Measurements from ENCODE around the gene FIGN.

FIGN gene

GRCh38 chr2:163652751-163653150 is 83.1 kb downstream of the FIGN start:
- no peaks in the 10 kb centered on the region for H3K36me3 ChIP-seq (ENCODE audit: insufficient read depth, low read length)
- no peak for DNase-seq
- no peak overlapping the region for H3K4me2 ChIP-seq (ENCODE audit: insufficient read depth, low read length)

DNA sequence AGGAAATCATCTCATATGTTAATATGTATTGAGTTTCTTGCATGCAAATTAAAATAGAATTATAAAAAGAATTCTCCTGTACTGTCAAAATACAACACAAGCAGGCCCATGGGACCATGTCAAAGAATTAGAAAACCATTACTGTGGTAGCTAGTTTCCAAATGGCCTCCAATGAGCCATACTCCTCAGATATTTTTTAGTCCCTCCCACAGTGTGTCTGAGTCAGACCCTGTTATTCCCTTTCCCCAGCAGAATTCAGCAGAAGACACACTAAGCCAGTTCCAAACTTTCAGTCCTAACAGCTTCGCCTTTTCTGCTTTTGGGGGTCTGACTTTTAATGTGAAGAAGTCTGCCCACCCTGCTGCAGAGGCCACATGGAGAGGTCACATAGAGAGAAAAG is 86.7 kb downstream of the FIGN start:
- no peaks in the 10 kb centered on the region for H3K4me1 ChIP-seq (ENCODE audit: insufficient read depth, low read length)
- H3K27ac ChIP-seq (ENCODE audit: low read length) = no peak overlapping the region
- H3K9ac ChIP-seq (ENCODE audit: low read depth, low read length) = no peak overlapping the region
- DNase-seq (no peak), ATAC-seq (ENCODE audit: insufficient read depth, low read depth) (no peak)
- TF ChIP-seq, protein P1, sequence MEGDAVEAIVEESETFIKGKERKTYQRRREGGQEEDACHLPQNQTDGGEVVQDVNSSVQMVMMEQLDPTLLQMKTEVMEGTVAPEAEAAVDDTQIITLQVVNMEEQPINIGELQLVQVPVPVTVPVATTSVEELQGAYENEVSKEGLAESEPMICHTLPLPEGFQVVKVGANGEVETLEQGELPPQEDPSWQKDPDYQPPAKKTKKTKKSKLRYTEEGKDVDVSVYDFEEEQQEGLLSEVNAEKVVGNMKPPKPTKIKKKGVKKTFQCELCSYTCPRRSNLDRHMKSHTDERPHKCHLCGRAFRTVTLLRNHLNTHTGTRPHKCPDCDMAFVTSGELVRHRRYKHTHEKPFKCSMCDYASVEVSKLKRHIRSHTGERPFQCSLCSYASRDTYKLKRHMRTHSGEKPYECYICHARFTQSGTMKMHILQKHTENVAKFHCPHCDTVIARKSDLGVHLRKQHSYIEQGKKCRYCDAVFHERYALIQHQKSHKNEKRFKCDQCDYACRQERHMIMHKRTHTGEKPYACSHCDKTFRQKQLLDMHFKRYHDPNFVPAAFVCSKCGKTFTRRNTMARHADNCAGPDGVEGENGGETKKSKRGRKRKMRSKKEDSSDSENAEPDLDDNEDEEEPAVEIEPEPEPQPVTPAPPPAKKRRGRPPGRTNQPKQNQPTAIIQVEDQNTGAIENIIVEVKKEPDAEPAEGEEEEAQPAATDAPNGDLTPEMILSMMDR (IDR thresholded peaks at IDR 0.05; ENCODE audit: borderline replicate concordance, extremely low read depth, low read length, poor library complexity, severe bottlenecking) = no peak
- TF ChIP-seq EZH2 (IDR thresholded peaks at IDR 0.05; ENCODE audit: borderline replicate concordance, low read depth, low read length, severe bottlenecking) = no peak
- no peaks in the 10 kb centered on the region for H3K36me3 ChIP-seq (ENCODE audit: insufficient read depth, low read length)
- no peak overlapping the region for H3K4me2 ChIP-seq (ENCODE audit: insufficient read depth, low read length)
- H3K4me3 ChIP-seq (ENCODE audit: low read depth in 1 of 2, low read length in 2 of 2) = no peak overlapping the region
- H3K9me3 ChIP-seq (ENCODE audit: insufficient read depth, low read length, severe bottlenecking) = no peaks in the 10 kb centered on the region
- H3K79me2 ChIP-seq (ENCODE audit: insufficient read depth, low read length) = no peaks in the 10 kb centered on the region
- H3K27me3 ChIP-seq (ENCODE audit: insufficient read depth, low read length, poor library complexity) = no peaks in the 10 kb centered on the region
- H2AFZ ChIP-seq (ENCODE audit: low read depth, low read length) = no peak overlapping the region
- no peaks in the 10 kb centered on the region for H4K20me1 ChIP-seq (ENCODE audit: insufficient read depth, low read length)

More at GRCh38 chr2:163652751-163653150, 83.1 kb downstream of the FIGN start:
- no peak for ATAC-seq (ENCODE audit: insufficient read depth, low read depth)
- H3K9ac ChIP-seq (ENCODE audit: low read depth, low read length) = no peak overlapping the region
- H3K9me3 ChIP-seq (ENCODE audit: insufficient read depth, low read length, severe bottlenecking) = no peaks in the 10 kb centered on the region
- no peaks in the 10 kb centered on the region for H3K4me1 ChIP-seq (ENCODE audit: insufficient read depth, low read length)
- H3K27me3 ChIP-seq (ENCODE audit: insufficient read depth, low read length, poor library complexity) = no peaks in the 10 kb centered on the region
- H3K27ac ChIP-seq (ENCODE audit: low read length) = no peak overlapping the region
- TF ChIP-seq, protein P1 (IDR thresholded peaks at IDR 0.05; ENCODE audit: borderline replicate concordance, extremely low read depth, low read length, poor library complexity, severe bottlenecking) = no peak
- TF ChIP-seq EZH2 (IDR thresholded peaks at IDR 0.05; ENCODE audit: borderline replicate concordance, low read depth, low read length, severe bottlenecking) = no peak
- H4K20me1 ChIP-seq (ENCODE audit: insufficient read depth, low read length) = no peaks in the 10 kb centered on the region
- no peaks in the 10 kb centered on the region for H3K79me2 ChIP-seq (ENCODE audit: insufficient read depth, low read length)
- H3K4me3 ChIP-seq (ENCODE audit: low read depth in 1 of 2, low read length in 2 of 2) = no peak overlapping the region
- no peak overlapping the region for H2AFZ ChIP-seq (ENCODE audit: low read depth, low read length)

DNA sequence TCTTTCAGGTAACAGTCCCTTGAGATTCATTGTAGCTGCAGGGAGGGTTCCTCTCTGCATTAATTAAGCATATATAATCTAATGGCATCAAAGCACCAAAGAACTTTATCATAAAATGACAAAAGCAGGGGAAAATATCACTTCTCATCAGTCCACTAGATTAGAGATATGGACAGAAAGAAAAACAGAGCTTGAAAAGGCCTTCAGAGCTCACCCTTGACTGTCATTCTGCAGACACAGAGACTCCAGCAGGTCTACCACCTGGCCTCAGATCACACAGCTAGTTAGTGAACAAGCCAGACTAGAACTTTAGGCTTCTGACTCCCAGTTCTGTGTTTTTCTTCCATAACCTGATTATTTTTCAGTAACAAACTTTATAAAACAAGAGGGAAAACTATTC is 88.5 kb downstream of the FIGN start:
- no peaks in the 10 kb centered on the region for H3K4me1 ChIP-seq (ENCODE audit: insufficient read depth, low read length)
- DNase-seq (no peak), ATAC-seq (ENCODE audit: insufficient read depth, low read depth) (no peak)
- H3K27ac ChIP-seq (ENCODE audit: low read length) = no peak overlapping the region
- no peak overlapping the region for H3K9ac ChIP-seq (ENCODE audit: low read depth, low read length)
- H2AFZ ChIP-seq (ENCODE audit: low read depth, low read length) = no peak overlapping the region
- H4K20me1 ChIP-seq (ENCODE audit: insufficient read depth, low read length) = no peaks in the 10 kb centered on the region
- H3K4me3 ChIP-seq (ENCODE audit: low read depth in 1 of 2, low read length in 2 of 2) = no peak overlapping the region
- no peaks in the 10 kb centered on the region for H3K79me2 ChIP-seq (ENCODE audit: insufficient read depth, low read length)
- no peak overlapping the region for H3K4me2 ChIP-seq (ENCODE audit: insufficient read depth, low read length)
- no peaks in the 10 kb centered on the region for H3K9me3 ChIP-seq (ENCODE audit: insufficient read depth, low read length, severe bottlenecking)
- no peaks in the 10 kb centered on the region for H3K36me3 ChIP-seq (ENCODE audit: insufficient read depth, low read length)
- no peaks in the 10 kb centered on the region for H3K27me3 ChIP-seq (ENCODE audit: insufficient read depth, low read length, poor library complexity)
- TF ChIP-seq, protein P1 (IDR thresholded peaks at IDR 0.05; ENCODE audit: borderline replicate concordance, extremely low read depth, low read length, poor library complexity, severe bottlenecking) = no peak
- TF ChIP-seq EZH2 (IDR thresholded peaks at IDR 0.05; ENCODE audit: borderline replicate concordance, low read depth, low read length, severe bottlenecking) = no peak

GRCh38 chr2:163646687-163647086 is 89.1 kb downstream of the FIGN start:
- H3K36me3 ChIP-seq (ENCODE audit: insufficient read depth, low read length) = no peaks in the 10 kb centered on the region
- H3K79me2 ChIP-seq (ENCODE audit: insufficient read depth, low read length) = no peaks in the 10 kb centered on the region
- H3K9me3 ChIP-seq (ENCODE audit: insufficient read depth, low read length, severe bottlenecking) = no peaks in the 10 kb centered on the region
- no peak for DNase-seq
- TF ChIP-seq, protein P1 (IDR thresholded peaks at IDR 0.05; ENCODE audit: borderline replicate concordance, extremely low read depth, low read length, poor library complexity, severe bottlenecking) = no peak
- TF ChIP-seq EZH2 (IDR thresholded peaks at IDR 0.05; ENCODE audit: borderline replicate concordance, low read depth, low read length, severe bottlenecking) = no peak
- no peaks in the 10 kb centered on the region for H4K20me1 ChIP-seq (ENCODE audit: insufficient read depth, low read length)
- no peak overlapping the region for H3K27ac ChIP-seq (ENCODE audit: low read length)
- no peaks in the 10 kb centered on the region for H3K27me3 ChIP-seq (ENCODE audit: insufficient read depth, low read length, poor library complexity)
- no peaks in the 10 kb centered on the region for H3K4me1 ChIP-seq (ENCODE audit: insufficient read depth, low read length)
- H3K4me3 ChIP-seq (ENCODE audit: low read depth in 1 of 2, low read length in 2 of 2) = no peak overlapping the region
- H3K9ac ChIP-seq (ENCODE audit: low read depth, low read length) = no peak overlapping the region
- no peak for ATAC-seq (ENCODE audit: insufficient read depth, low read depth)
- no peak overlapping the region for H2AFZ ChIP-seq (ENCODE audit: low read depth, low read length)
- H3K4me2 ChIP-seq (ENCODE audit: insufficient read depth, low read length) = no peak overlapping the region

All from DND-41 (cell line).